Glomerular endothelial cell (primary cell): ENCODE data around the gene LPP. TPM values are rescaled to one million over a fixed set of nuclear protein-coding genes. Genes with fewer than 3 reads are reported as not detected.

ENCODE experiments used
- DNase-seq: peaks from one replicate; pipeline ENCODE4 v3.0.0-alpha.2; 2011; ENCODE audit warnings: low read depth, low spot score; ENCODE audit errors: extremely low read depth
- total RNA-seq: library from RNA; depleted of rRNA; stranded (reverse); fragments of >200 nt; gene quantifications from 2 replicates; pipeline ENCODE4 v1.2.3, GENCODE V29; 2015

LPP gene
- total RNA-seq, 1 donor from 2014 or later: 132 TPM

- no peak for DNase-seq
These were observed 493.3 kb downstream of the LPP start for GRCh38 chr3:188647237-188647636.

- DNase-seq: no peak
These were observed 495.6 kb downstream of the LPP start for GRCh38 chr3:188649521-188649920.

- peak; percentile 10 for DNase-seq
These were observed 502.4 kb downstream of the LPP start for GRCh38 chr3:188656196-188656982.

DNA sequence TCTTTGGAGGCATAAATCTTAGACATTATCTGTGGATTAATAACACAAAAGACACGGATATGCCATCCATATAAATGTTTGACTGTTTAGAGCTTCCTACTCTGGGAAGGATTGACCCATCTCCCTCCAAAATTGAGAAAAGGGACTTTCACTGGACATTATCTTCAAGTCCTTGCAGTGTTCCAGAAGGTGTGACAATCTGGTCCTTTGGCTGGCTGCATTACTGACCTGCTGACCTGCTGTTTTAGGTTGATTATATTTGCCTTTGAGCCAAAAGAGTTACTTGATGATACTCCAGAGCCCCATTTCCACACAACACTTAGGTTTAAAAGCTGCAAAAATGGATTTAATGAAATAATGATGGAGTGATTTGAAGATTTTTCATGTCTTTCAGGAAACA, 504.6 kb downstream of the LPP start:
- no peak for DNase-seq

GRCh38 chr3:188659449-188660090, 505.6 kb downstream of the LPP start:
- DNase-seq: no peak

GRCh38 chr3:188660415-188660814, 506.5 kb downstream of the LPP start:
- DNase-seq: no peak

DNA sequence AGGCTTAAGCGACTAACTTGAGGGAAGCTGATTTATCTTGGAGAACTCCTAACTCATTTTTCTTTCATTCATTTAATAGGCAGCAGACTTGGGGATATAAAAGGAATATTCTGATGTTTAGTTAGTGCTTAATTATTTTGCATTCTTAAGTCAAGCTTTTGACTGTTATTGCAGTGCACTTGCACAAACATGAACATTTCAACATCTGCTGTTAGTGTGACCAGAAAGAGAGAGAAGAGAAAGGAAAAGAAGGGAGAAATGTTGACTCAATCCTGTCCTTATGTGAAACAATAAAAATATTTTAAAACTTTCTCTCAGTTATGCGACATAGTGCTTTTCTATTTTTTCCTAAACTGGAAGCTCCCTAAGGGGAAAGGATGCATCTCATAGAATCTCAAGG, 507.8 kb downstream of the LPP start:
- DNase-seq: no peak

DNA sequence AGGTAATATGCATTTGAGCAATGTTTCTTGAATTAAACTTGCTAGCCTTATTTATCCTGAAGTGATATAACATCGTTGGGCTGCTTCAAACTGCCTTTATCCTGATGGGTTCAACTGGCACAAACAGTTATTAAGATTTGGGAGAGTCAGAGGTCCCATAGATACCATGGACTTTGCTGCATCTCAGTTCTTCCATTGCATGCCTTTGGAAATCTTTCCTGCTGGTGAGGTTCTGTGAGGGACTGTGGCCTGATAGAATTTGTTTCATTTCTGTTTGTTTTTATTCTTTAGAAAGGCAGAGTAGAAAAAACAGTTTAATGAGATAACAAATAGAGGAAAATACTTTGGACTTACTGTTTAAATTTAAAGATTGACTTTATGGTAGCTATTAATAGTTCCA, 508.3 kb downstream of the LPP start:
- no peak for DNase-seq

DNA sequence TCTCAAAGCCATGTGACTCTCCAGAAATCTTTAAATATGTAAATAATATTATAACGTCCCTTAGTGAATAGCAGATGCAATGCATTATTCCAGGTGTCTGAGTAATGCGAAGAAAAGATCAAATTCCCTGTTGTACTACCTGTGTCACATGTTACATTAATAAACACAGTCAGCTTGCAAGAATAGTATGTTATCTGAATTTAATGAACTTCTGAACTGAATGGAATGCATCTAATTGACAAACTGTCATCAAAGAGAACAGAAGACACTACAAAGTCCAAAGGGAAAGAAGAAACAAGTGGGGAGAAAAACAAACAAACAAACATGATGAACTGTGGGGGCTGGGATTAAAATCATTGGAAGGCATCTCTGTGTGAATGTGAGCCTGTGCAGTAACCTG, 508.8 kb downstream of the LPP start:
- DNase-seq: no peak

DNA sequence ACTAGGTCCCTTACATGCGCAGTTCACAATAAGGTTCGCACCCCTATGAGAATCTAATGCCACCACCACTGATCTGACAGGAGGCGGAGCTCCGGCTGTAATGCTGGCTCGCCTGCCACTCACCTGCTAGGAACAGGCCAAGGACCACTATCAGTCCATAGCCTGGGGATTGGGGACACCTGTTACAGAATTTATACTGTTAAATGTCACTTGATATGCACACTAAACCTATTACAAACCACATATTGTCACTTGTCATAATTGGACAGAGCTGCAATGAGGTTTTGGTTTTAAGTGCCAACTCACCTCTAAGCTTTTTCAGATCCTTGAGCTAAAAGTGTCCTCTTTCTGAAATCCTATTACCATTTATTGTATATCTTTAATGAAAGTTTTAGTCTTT, 509.9 kb downstream of the LPP start:
- no peak for DNase-seq

- no peak for DNase-seq
These were observed 510.8 kb downstream of the LPP start for GRCh38 chr3:188664795-188665194.

DNA sequence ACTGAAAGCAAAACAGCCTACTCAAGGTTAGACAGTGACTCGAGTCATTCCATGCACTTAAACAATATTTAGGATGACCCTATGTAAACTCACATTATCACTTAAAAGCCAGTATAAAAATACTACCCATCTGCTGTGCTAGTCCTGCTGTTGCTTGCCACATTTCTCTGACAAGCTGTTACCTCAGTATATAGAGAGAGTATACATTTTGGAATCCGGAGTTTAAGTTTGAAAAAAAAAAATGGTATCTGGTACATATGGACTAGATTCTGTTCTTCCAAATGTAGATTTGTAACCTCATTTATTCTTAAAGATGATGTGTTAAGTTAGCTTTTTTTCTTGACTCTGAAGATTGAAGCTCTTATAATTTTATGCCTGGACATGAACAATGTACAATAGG, 514.0 kb downstream of the LPP start:
- no peak for DNase-seq

DNA sequence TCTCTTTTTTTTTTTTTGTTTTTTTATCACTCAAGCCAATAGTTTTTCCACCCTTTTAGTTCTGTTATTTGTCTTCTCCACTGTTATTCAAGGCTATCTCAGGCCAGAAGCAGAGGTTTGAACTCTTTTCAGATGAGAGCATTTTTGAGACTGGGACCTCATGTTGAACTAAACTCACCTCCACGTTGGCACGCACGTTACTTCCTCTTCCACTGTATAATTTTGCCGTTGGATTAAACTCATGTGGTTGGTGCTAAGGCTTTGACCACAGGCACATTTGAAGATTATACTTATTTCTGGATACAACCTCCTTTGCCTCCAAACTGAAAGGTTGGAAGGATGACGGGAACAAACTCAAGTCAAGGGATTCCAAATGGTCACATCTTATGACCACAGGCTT, 516.5 kb downstream of the LPP start:
- DNase-seq: no peak

- no peak for DNase-seq
These were observed 518.0 kb downstream of the LPP start for GRCh38 chr3:188671971-188672370.

DNA sequence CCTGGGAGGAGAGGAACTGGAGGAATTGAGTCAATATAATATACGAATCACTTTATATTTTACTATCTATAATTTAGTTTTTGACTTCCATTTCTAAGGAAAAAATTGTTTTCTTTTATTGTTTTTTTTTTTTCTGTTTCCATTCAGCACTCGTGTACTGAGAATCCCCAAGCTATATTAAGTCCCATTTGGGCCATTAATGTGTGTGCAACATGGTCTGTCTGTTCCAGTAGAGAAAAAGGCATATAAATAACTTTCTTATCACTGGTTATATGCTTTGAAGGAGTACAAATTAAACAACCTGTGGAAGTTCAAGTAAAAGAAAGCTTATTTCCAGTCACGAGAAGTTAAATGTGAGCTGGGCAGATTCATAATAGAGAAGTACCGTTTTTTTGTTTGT, 518.9 kb downstream of the LPP start:
- DNase-seq: no peak

GRCh38 chr3:188673646-188674186, 519.8 kb downstream of the LPP start:
- DNase-seq: no peak

GRCh38 chr3:188674595-188674994, 520.6 kb downstream of the LPP start:
- no peak for DNase-seq

DNA sequence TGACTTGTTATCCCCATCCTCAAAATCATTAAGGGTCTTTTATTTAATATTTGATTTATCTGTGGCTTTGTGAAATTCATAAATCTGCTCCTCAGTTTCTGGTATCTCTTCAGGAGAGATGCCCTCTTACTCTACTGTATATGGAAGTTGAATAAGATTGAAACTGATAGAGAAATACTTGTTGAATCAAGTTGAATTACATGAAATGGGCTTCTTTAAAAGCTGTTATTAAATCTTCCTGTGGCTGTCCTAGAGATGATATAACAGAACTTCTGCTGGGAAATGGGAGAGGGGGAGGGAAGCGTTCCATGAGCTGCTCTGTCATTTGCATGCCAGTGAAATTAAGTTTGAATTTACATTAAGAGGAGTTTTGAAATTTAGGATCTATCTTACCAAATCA, 523.4 kb downstream of the LPP start:
- DNase-seq: no peak

- DNase-seq: no peak
These were observed 526.2 kb downstream of the LPP start for GRCh38 chr3:188680189-188680588.

DNA sequence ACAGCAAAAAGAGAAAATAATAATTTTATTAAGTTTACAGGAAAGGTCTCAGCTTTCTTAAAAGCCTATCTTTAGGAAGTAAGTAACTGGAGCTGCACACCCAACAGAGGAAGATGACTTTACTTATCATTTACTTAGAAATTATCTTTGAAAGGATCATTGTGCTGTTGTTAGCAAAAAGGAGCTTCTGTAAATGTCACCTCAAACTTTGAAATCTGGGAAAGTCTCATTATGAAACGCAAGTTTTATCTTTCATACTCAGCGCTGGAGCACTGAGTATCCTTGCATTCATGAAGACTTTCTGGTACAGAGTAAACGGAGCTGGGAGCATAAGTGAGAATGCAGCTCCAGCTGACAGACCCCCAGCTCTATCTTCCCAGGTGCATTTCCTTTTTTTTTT, 526.6 kb downstream of the LPP start:
- no peak for DNase-seq

- no peak for DNase-seq
These were observed 528.4 kb downstream of the LPP start for GRCh38 chr3:188682316-188682715.

DNA sequence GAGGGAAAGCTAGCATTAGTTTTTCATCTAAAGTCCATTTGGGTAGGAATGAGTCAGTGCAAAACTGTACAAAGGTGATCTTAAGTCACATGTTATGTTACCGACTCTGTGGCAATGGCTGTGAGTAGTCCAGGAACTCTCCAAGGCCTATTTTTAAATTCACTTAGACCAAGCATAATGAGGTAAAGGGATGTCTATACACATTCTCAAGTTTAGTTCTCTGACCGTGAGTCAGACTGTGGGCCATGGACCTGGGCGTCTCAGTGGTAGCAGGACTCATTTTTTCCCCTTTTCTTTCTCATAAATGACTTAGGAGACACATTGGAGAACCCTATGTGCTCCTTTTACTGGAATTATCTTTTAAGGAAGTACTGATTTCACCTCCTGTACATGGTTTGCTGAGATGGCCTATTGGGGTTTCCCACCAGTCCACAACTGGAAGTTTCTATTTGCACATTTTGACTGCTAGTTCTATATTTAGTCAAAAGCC, 529.1 kb downstream of the LPP start:
- DNase-seq: no peak
